GM12873 (cell line): Measurements from ENCODE around the gene AP3B1.

Experiments
- CTCF ChIP-seq: IDR thresholded peaks from 2 replicates; pipeline ENCODE4 v1.5.1; 2012; ENCODE audit warnings: low read depth, mild to moderate bottlenecking, moderate library complexity, low read length, control low read depth; ENCODE audit not compliant: insufficient read depth; ENCODE audit errors: missing control alignments

The AP3B1 gene

GRCh38 chr5:78317515-78317914 is 23.0 kb upstream of the AP3B1 start:
- no peak for TF ChIP-seq CTCF

- TF ChIP-seq CTCF: no peak
Measured at GRCh38 chr5:78308703-78309102, 14.2 kb upstream of the AP3B1 start.

GRCh38 chr5:78300464-78301045 is 6.1 kb upstream of the AP3B1 start:
- peak; percentile 45 for TF ChIP-seq CTCF

GRCh38 chr5:78295035-78295961 is 800 bp upstream of the AP3B1 start:
- TF ChIP-seq CTCF: peak; percentile 56

GRCh38 chr5:78293851-78294247 is 649 bp downstream of the AP3B1 start:
- TF ChIP-seq CTCF: no peak

- TF ChIP-seq CTCF: no peak
Measured at GRCh38 chr5:78291687-78292086, 2.8 kb downstream of the AP3B1 start.

- TF ChIP-seq CTCF: no peak
Measured at GRCh38 chr5:78289911-78290310, 4.6 kb downstream of the AP3B1 start.
